Skin epidermis (tissue), 12 donors: ENCODE results near the gene DTX3.

Experiments used
- H3K27ac ChIP-seq, 21 experiments: fragments of 200-600 bp; sonication (generic) in 11 of 21; one replicate each; pipeline ENCODE4 v1.5.0; 2020; ENCODE audit warnings: mild to moderate bottlenecking in 3 of 21, inconsistent platforms in 2 of 21, moderate library complexity in 2 of 21
- H3K4me3 ChIP-seq, 7 experiments: fragments of 200-600 bp; sonication (generic) in 2 of 7; one replicate each; pipeline ENCODE4 v1.5.0; 2020; ENCODE audit warnings: inconsistent platforms in 2 of 7, mild to moderate bottlenecking in 2 of 7, moderate library complexity in 1 of 7

Gene DTX3

GRCh38 chr12:57604992-57605810 is 577 bp downstream of the DTX3 start:
- peak overlapping the region; percentile 43 to 80 (median 55) for H3K4me3 ChIP-seq
- peak overlapping the region; percentile 53 to 91 (median 86) for H3K27ac ChIP-seq

GRCh38 chr12:57605811-57606311 is 1.2 kb downstream of the DTX3 start:
- Histone ChIP-seq H3K4me3 (no peak overlapping the region), H3K27ac (peak overlapping the region in 1 of 21 experiments; percentile 89)

DNA sequence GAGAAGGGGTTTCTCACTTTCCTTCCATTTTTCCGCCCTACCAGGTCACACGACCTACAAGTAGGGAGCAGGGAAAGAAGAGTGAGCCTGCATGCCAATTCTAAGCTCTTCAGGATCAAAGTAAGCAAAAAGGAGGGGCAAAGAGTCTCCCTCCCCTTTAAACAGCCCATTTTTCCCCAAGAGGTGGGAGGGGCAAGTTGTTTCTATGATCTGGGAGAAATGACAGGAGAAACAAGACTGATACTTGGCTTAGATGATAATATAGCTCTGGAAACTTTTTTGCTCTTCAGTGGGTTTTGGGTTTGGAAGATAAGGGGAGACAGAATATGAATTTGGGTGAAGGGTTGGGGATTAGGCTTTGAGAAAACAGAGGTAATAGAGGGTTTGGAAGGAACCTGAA is 1.8 kb downstream of the DTX3 start:
- H3K4me3 ChIP-seq, result no peak overlapping the region
- no peak overlapping the region for H3K27ac ChIP-seq

GRCh38 chr12:57606821-57607220 is 2.2 kb downstream of the DTX3 start:
- no peak overlapping the region for H3K4me3 ChIP-seq
- H3K27ac ChIP-seq, result no peak overlapping the region

DNA sequence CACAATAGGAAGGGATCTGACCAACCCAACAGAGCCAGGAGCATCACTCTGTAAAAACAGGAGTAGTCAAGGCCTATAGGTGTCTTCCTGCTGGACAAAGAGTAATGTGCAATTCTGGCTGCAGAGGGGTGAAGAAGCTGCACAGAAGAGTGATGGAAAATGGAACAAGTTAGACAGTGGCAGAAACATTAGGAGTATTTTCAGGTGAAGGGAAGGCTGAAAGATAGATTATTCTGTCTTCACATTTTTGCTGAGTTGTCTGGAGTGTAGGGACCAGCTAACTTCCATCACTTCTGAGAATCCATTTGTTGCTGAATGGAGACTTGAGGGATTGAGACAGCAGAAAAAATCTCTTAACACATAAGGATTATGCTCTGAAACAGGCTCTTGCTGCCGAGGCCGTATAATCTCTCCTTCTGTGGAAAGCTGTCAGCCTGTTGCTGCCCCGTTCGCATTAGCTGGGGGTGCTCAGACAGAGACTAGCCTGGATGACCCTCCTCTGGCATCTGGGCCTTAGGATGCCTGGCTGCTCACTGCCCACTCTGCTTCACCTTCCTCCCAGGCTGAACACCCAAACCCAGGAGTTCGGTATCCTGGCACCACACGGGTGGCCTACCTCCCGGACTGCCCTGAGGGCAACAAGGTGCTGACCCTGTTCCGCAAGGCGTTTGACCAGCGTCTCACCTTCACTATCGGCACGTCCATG is 3.5 kb downstream of the DTX3 start:
- no peak overlapping the region for H3K27ac ChIP-seq
- H3K4me3 ChIP-seq, result no peak overlapping the region

- Histone ChIP-seq H3K27ac (peak overlapping the region in 9 of 21 experiments; percentile 1 to 77 (median 49)), H3K4me3 (no peak overlapping the region)
Measured at GRCh38 chr12:57609101-57609780, 4.6 kb downstream of the DTX3 start.

- H3K4me3 ChIP-seq, result peak overlapping the region in 6 of 7 experiments; percentile 31 to 64 (median 54)
Measured at GRCh38 chr12:57609781-57610553, 5.3 kb downstream of the DTX3 start.

DNA sequence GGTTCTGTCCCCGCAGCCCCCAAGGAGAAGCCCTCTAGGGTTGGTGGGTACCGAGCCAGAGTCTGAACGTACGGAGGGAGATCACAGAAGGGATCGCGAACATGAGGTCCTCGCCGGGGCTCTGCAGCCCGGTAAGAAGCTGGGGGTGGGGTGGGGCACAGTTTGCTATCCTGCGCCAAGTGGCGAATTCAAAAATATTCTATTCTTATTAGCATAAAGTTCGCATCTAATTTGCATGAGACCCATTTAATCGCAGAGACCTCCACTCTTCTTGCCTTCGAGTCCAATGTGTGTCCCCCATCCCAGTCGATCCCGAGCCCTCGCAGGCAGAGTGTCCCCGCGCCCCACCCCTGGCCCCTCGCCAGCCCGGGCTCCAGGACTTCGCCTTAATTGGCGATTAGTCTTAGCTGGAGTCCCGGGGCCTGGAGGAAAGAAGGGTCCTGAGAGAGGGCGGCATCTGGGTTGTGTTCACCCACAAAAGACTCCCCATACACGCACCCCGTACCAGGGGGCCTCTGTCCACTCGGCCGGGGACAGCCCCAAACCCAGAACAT is 6.0 kb downstream of the DTX3 start:
- Histone ChIP-seq H3K4me3 (peak overlapping the region; percentile 31 to 64 (median 52)), H3K27ac (peak overlapping the region in 19 of 21 experiments; percentile 31 to 88 (median 79))

More at GRCh38 chr12:57609781-57610553, 5.3 kb downstream of the DTX3 start:
- H3K27ac ChIP-seq, result peak overlapping the region in 18 of 21 experiments; percentile 13 to 88 (median 65)

GRCh38 chr12:57611108-57611826 is 6.6 kb downstream of the DTX3 start, which contains the start of gene ARHGEF25:
TSS of gene ARHGEF25 (plus strand) at chr12:57611435. CDS start at chr12:57611895, 460 bp downstream.
- peak within 1 kb of the TSS in 20 of 21 experiments; percentile 31 to 88 (median 78) for H3K27ac ChIP-seq
- H3K4me3 ChIP-seq, result peak within 1 kb of the TSS; percentile 31 to 64 (median 52)

- Histone ChIP-seq H3K27ac (peak overlapping the region in 20 of 21 experiments; percentile 31 to 88 (median 78)), H3K4me3 (peak overlapping the region; percentile 31 to 64 (median 52))
Measured at GRCh38 chr12:57611827-57612710, 7.4 kb downstream of the DTX3 start.

GRCh38 chr12:57612711-57613426 is 8.2 kb downstream of the DTX3 start:
- no peak overlapping the region for H3K4me3 ChIP-seq
- H3K27ac ChIP-seq, result no peak overlapping the region

GRCh38 chr12:57613427-57614109 is 8.9 kb downstream of the DTX3 start:
- Histone ChIP-seq H3K4me3 (no peak overlapping the region), H3K27ac (no peak overlapping the region)

- no peak overlapping the region for H3K27ac ChIP-seq
- H3K4me3 ChIP-seq, result no peak overlapping the region
Measured at GRCh38 chr12:57614178-57614947, 9.7 kb downstream of the DTX3 start.

DNA sequence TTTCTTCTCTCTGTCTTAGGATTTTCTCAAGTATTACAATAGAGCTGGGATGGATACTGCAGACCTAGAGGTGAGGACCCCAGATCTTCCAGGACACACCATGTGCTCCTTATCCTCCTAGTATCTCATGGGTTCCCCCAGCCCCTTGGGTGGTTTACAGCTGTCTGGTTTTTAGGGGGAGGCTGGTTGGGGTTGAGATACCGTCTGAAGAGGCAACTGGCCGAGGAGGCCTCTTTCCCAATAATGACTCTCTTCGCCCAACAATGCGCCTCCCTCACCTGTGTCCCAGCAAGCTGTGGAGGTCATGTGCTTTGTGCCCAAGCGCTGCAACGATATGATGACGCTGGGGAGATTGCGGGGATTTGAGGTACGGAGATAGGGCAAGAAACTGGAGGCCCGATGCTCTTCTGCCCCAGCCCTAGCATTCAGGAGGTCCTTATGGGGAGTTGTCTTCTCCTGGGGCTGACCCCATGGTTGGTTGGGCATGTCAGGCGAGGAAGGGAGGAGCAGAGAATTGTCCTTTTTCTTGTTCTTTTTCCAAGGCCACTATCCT is 10.4 kb downstream of the DTX3 start:
- H3K27ac ChIP-seq, result no peak overlapping the region
- H3K4me3 ChIP-seq, result no peak overlapping the region

DNA sequence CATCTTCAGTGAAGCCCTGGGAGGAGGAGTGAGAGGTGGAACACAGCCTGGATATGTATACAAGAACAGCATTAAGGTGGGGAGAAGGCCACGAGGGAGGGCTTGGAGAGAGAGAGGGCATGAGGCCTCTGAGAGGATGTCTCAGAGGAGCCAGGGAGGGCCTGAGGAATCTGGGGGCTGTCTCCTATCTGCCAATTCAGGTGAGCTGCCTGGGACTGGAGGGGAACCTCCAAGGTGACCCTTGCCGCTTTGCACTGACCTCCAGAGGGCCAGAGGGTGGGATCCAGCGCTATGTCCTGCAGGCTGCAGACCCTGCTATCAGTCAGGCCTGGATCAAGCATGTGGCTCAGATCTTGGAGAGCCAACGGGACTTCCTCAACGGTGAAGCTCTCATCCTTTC is 11.0 kb downstream of the DTX3 start:
- Histone ChIP-seq H3K27ac (no peak overlapping the region), H3K4me3 (no peak overlapping the region)
